ENCODE results near the gene TMEM132D. TPM values are rescaled to one million over a fixed set of nuclear protein-coding genes. Genes with fewer than 3 reads are reported as not detected.

The TMEM132D gene
- total and polyA plus RNA-seq, 4 experiments from 2014 or later, result not detected

DNA sequence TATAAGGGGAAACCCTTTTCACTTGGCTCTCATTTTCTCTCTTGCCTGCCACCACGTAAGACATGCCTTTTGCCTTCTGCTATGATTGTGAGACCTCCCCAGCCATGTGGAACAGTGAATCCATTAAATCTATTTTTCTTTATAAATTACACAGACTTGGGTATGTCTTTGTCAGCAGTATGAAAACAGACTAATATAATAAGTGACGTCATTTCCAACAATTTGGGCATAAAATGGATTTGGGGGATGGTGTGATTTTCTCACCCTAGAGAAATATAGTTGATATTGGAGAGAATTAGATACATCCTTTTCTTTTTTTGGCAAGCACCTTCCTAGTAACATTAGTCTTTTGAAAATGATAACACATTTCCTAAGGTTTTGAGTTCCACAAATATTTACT, 490.5 kb downstream of the TMEM132D start:
- POLR2A ChIA-PET (ENCODE audit: partially characterized antibody), result no interaction called here
- CTCF ChIA-PET (ENCODE audit: partially characterized antibody), result no interaction called here
- no peak overlapping the region for H3K27ac ChIP-seq (ENCODE audit: low read depth, low read length)
- Mint-ChIP-seq H3K27ac (no peak overlapping the region), H3K9me3 (peaks cover 3 to 20% (median 12%) of the 10 kb centered on the region in 8 donors), H3K4me1 (no peaks in the 10 kb centered on the region), H3K36me3 (no peaks in the 10 kb centered on the region), H3K27me3 (no peaks in the 10 kb centered on the region), H3K4me3 (no peak overlapping the region)
- no peaks in the 10 kb centered on the region for H3K9me3 ChIP-seq (ENCODE audit: control insufficient read depth in 1 of 2, low read length in 2 of 2)
- H3K4me3 ChIP-seq (ENCODE audit: low read length in 2 of 2), result no peak overlapping the region
- no peaks in the 10 kb centered on the region for H3K4me1 ChIP-seq (ENCODE audit: insufficient read depth, low read length)
- no peaks in the 10 kb centered on the region for H3K36me3 ChIP-seq (ENCODE audit: insufficient read depth, low read length)
- no peak for DNase-seq
- no peaks in the 10 kb centered on the region for H3K27me3 ChIP-seq (ENCODE audit: insufficient read depth, low read length)
- intact Hi-C loops (cut with micrococcal nuclease), result no loop called here

DNA sequence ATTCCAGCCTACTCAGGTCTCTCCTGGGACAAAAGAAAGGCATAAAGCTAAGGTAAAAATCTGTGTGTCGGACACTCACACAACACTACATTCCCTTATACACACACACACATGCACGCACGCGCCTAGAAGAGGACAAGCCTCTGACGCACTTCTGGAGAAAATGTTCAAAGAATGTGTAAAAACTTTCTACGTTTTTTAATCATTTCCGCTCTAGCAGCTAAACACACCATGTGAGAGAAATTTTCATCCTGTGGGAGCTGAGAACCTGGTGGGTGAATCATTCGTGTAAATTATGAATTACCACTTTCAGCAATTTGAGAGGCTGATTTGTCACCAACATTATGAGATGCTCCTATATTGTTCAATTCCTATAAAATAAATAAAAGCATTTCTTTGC, 494.5 kb downstream of the TMEM132D start:
- Mint-ChIP-seq H3K36me3 (no peaks in the 10 kb centered on the region), H3K4me1 (no peaks in the 10 kb centered on the region), H3K4me3 (no peak overlapping the region), H3K27me3 (no peaks in the 10 kb centered on the region), H3K27ac (no peak overlapping the region), H3K9me3 (peaks cover 2 to 12% (median 5%) of the 10 kb centered on the region in 8 donors)
- intact Hi-C loops (cut with micrococcal nuclease), result no loop called here
- ChIA-PET POLR2A (ENCODE audit: partially characterized antibody) (no interaction called here), CTCF (ENCODE audit: partially characterized antibody) (no interaction called here)
- no peaks in the 10 kb centered on the region for H3K4me1 ChIP-seq (ENCODE audit: insufficient read depth, low read length)
- no peaks in the 10 kb centered on the region for H3K9me3 ChIP-seq (ENCODE audit: control insufficient read depth in 1 of 2, low read length in 2 of 2)
- no peak for DNase-seq
- no peak overlapping the region for H3K27ac ChIP-seq (ENCODE audit: low read depth, low read length)
- no peaks in the 10 kb centered on the region for H3K36me3 ChIP-seq (ENCODE audit: insufficient read depth, low read length)
- H3K4me3 ChIP-seq (ENCODE audit: low read length in 2 of 2), result no peak overlapping the region
- H3K27me3 ChIP-seq (ENCODE audit: insufficient read depth, low read length), result no peaks in the 10 kb centered on the region

DNA sequence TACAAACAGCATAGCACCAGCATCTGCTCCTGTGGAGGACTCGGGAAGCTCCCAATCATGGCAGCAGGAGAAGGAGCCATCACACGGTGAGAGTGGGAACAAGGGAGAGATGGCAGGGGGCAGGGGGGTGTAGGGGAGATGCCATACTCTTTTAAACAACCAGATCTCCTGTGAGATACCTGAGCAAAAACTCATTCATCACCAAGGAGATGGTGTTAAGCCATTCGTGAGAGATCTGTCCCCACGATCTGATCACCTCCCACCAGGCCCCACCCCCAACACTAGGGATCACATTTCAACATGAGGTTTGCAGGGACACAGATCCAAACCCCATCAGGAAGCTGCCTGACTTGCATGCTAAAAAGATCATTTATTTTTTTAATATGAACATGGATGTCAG, 499.3 kb downstream of the TMEM132D start:
- Histone ChIP-seq H3K9me3 (ENCODE audit: control insufficient read depth in 1 of 2, low read length in 2 of 2) (no peaks in the 10 kb centered on the region), H3K27me3 (ENCODE audit: insufficient read depth, low read length) (no peaks in the 10 kb centered on the region), H3K36me3 (ENCODE audit: insufficient read depth, low read length) (no peaks in the 10 kb centered on the region), H3K4me3 (ENCODE audit: low read length in 2 of 2) (no peak overlapping the region), H3K27ac (ENCODE audit: low read depth, low read length) (no peak overlapping the region), H3K4me1 (ENCODE audit: insufficient read depth, low read length) (no peaks in the 10 kb centered on the region)
- ChIA-PET CTCF (ENCODE audit: partially characterized antibody) (no interaction called here), POLR2A (ENCODE audit: partially characterized antibody) (no interaction called here)
- intact Hi-C loops (cut with micrococcal nuclease), result no loop called here
- DNase-seq, result no peak
- H3K27ac Mint-ChIP-seq, result no peak overlapping the region
- H3K27me3 Mint-ChIP-seq, result no peaks in the 10 kb centered on the region
- H3K4me3 Mint-ChIP-seq, result no peak overlapping the region
- H3K4me1 Mint-ChIP-seq, result no peaks in the 10 kb centered on the region
- peaks cover 0 to 14% (median 4%) of the 10 kb centered on the region in 8 donors for H3K9me3 Mint-ChIP-seq
- no peaks in the 10 kb centered on the region for H3K36me3 Mint-ChIP-seq

DNA sequence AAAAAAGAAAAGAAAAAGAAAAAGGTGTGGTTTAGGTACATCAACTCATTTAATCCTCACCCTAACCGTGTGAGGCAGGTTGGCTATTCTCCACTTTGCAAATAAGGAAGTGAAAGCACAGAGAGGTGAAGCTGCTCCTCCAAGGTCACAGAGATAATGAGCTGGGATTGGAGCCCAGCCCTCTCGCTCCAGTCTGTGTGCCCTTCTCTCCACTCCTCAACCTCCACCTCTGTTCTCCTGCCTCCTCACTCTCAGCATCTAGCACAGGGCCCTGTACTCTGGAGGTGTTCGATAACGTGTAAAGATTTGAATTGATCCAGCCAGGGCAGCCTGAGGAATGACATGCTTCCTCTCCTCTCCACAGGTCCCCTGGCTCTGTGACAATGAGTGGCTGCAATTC, 502.3 kb downstream of the TMEM132D start:
- H3K36me3 Mint-ChIP-seq, result no peaks in the 10 kb centered on the region
- H3K9me3 ChIP-seq (ENCODE audit: control insufficient read depth in 1 of 2, low read length in 2 of 2), result no peaks in the 10 kb centered on the region
- peak overlapping the region in 1 of 7 donors; percentile 30 for H3K27ac Mint-ChIP-seq
- intact Hi-C loops (cut with micrococcal nuclease), result no loop called here
- DNase-seq, result no peak
- no peaks in the 10 kb centered on the region for H3K4me1 Mint-ChIP-seq
- H3K27me3 Mint-ChIP-seq, result no peaks in the 10 kb centered on the region
- H3K36me3 ChIP-seq (ENCODE audit: insufficient read depth, low read length), result no peaks in the 10 kb centered on the region
- H3K9me3 Mint-ChIP-seq, result peaks cover 2 to 16% (median 4%) of the 10 kb centered on the region in 8 donors
- H3K4me1 ChIP-seq (ENCODE audit: insufficient read depth, low read length), result no peaks in the 10 kb centered on the region
- CTCF ChIA-PET (ENCODE audit: partially characterized antibody), result no interaction called here
- H3K4me3 ChIP-seq (ENCODE audit: low read length in 2 of 2), result no peak overlapping the region
- POLR2A ChIA-PET (ENCODE audit: partially characterized antibody), result no interaction called here
- H3K27me3 ChIP-seq (ENCODE audit: insufficient read depth, low read length), result no peaks in the 10 kb centered on the region
- no peak overlapping the region for H3K4me3 Mint-ChIP-seq
- H3K27ac ChIP-seq (ENCODE audit: low read depth, low read length), result no peak overlapping the region

DNA sequence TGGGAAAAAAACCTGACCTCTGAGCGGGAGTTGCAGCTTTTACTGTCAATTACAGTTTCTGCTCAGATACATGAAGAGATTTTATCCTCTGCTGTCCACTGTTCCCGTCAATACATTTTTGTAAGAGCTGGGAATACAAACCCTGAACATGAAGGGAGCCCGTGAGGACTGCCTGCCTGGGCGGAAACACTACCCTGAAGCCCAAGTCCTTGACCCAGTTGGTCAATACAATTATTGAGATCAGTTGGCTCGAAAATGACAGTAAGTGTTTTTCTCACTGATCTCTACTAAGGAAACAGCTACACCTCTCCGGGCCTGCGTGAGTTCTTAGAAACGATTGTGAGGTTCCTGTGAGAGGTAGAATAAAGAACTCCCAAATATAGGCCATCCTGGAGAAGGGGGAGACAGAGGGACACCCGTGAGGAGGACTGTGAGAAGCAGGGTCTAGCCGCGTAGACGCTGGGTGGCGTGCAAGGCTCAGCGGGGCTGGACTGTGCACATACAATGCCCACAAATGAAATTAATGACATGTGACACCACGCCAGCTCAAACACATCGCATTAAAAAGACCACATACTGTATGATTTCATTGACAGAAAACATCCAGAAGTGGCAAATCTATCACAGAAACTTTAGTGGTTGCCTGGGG, 509.5 kb downstream of the TMEM132D start:
- Mint-ChIP-seq H3K27me3 (no peaks in the 10 kb centered on the region), H3K4me3 (no peak overlapping the region), H3K4me1 (no peaks in the 10 kb centered on the region), H3K36me3 (no peaks in the 10 kb centered on the region), H3K9me3 (peaks cover 0 to 6% (median 3%) of the 10 kb centered on the region in 8 donors), H3K27ac (no peak overlapping the region)
- no peak for DNase-seq
- ChIA-PET CTCF (ENCODE audit: partially characterized antibody) (no interaction called here), POLR2A (ENCODE audit: partially characterized antibody) (no interaction called here)
- Histone ChIP-seq H3K9me3 (ENCODE audit: control insufficient read depth in 1 of 2, low read length in 2 of 2) (no peaks in the 10 kb centered on the region), H3K4me3 (ENCODE audit: low read length in 2 of 2) (no peak overlapping the region), H3K36me3 (ENCODE audit: insufficient read depth, low read length) (no peaks in the 10 kb centered on the region), H3K4me1 (ENCODE audit: insufficient read depth, low read length) (no peaks in the 10 kb centered on the region), H3K27ac (ENCODE audit: low read depth, low read length) (no peak overlapping the region), H3K27me3 (ENCODE audit: insufficient read depth, low read length) (no peaks in the 10 kb centered on the region)
- intact Hi-C loops (cut with micrococcal nuclease), result no loop called here

DNA sequence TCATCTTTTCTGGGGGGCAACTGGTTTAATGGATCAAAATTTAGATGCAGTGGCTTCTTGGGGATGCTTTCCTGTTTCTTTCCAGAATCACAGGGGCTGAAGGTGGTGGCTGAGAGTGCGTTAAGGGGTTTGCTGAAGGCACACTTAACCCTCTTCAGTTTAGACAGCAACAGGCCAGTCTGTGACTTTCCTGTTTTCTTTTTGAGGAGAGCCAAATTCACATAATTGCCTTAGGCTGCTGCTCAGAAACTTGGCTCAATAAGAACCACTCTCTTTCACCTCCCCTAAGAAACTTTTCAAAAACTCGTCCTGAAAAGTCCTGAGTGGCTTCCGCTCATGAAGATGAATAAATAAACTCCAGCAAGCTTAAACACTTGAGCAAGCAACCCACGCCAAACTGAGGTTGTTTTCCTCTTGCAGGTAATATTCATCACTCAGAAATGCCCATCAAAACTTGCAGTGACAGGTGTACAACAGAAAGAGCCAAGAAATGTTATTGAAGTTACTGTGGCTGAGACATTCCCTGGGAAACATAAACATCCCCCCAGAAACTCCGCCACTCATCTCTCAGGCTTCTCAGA, 510.4 kb downstream of the TMEM132D start:
- Histone ChIP-seq H3K4me3 (ENCODE audit: low read length in 2 of 2) (no peak overlapping the region), H3K27ac (ENCODE audit: low read depth, low read length) (no peak overlapping the region), H3K27me3 (ENCODE audit: insufficient read depth, low read length) (no peaks in the 10 kb centered on the region), H3K4me1 (ENCODE audit: insufficient read depth, low read length) (no peaks in the 10 kb centered on the region), H3K9me3 (ENCODE audit: control insufficient read depth in 1 of 2, low read length in 2 of 2) (no peaks in the 10 kb centered on the region), H3K36me3 (ENCODE audit: insufficient read depth, low read length) (no peaks in the 10 kb centered on the region)
- H3K9me3 Mint-ChIP-seq, result peaks cover 0 to 6% (median 2%) of the 10 kb centered on the region in 8 donors
- no peak overlapping the region for H3K4me3 Mint-ChIP-seq
- CTCF ChIA-PET (ENCODE audit: partially characterized antibody), result no interaction called here
- no peaks in the 10 kb centered on the region for H3K36me3 Mint-ChIP-seq
- DNase-seq, result no peak
- no peaks in the 10 kb centered on the region for H3K4me1 Mint-ChIP-seq
- POLR2A ChIA-PET (ENCODE audit: partially characterized antibody), result no interaction called here
- no peak overlapping the region for H3K27ac Mint-ChIP-seq
- intact Hi-C loops (cut with micrococcal nuclease), result no loop called here
- H3K27me3 Mint-ChIP-seq, result no peaks in the 10 kb centered on the region

DNA sequence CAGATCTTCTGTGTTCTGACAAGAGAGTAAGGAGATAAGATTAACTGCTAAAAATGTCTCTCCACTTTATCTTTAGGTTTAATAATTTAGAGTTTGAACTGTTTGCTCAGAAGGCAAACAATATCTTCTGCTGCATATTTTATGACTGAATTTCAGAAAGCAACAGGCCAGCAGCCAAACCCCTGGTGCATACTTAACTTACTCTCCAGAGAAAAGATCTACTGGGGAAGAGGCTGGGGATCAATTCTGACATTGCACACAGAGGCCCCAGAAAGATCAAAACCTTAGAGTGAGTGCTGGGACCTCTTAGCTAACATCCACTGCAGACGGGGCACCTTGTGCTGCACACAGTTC, 518.2 kb downstream of the TMEM132D start:
- Mint-ChIP-seq H3K36me3 (no peaks in the 10 kb centered on the region), H3K4me3 (no peak overlapping the region), H3K4me1 (no peaks in the 10 kb centered on the region), H3K27me3 (no peaks in the 10 kb centered on the region), H3K9me3 (peaks cover 0 to 7% (median 3%) of the 10 kb centered on the region in 8 donors), H3K27ac (no peak overlapping the region)
- ChIA-PET CTCF (ENCODE audit: partially characterized antibody) (no interaction called here), POLR2A (ENCODE audit: partially characterized antibody) (no interaction called here)
- no peaks in the 10 kb centered on the region for H3K4me1 ChIP-seq (ENCODE audit: insufficient read depth, low read length)
- DNase-seq, result no peak
- no peaks in the 10 kb centered on the region for H3K9me3 ChIP-seq (ENCODE audit: control insufficient read depth in 1 of 2, low read length in 2 of 2)
- no peaks in the 10 kb centered on the region for H3K36me3 ChIP-seq (ENCODE audit: insufficient read depth, low read length)
- H3K27ac ChIP-seq (ENCODE audit: low read depth, low read length), result no peak overlapping the region
- intact Hi-C loops (cut with micrococcal nuclease), result no loop called here
- H3K4me3 ChIP-seq (ENCODE audit: low read length in 2 of 2), result no peak overlapping the region
- H3K27me3 ChIP-seq (ENCODE audit: insufficient read depth, low read length), result no peaks in the 10 kb centered on the region

DNA sequence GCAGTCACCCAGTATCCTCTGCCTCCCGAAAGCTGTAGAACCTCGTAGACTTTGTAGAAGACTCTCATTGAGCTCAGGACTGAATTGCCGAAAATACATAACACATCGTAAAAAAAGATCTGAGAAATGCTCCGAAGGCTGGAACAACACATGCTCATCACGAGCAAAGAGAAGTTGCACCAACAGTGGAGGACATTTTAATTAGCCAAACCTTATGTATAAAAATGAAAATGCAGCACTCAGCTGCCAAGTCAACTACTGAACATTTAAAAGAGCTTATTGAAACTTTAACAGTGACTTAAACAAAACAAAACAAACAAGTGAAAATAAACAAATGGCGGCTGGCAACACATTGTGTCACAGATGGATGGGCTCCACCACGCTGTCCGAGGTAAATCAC, 519.9 kb downstream of the TMEM132D start:
- no peak for DNase-seq
- CTCF ChIA-PET (ENCODE audit: partially characterized antibody), result no interaction called here
- Mint-ChIP-seq H3K27ac (no peak overlapping the region), H3K4me3 (no peak overlapping the region), H3K36me3 (no peaks in the 10 kb centered on the region), H3K9me3 (peaks cover 0 to 11% (median 4%) of the 10 kb centered on the region in 8 donors), H3K4me1 (no peaks in the 10 kb centered on the region), H3K27me3 (no peaks in the 10 kb centered on the region)
- H3K9me3 ChIP-seq (ENCODE audit: control insufficient read depth in 1 of 2, low read length in 2 of 2), result no peaks in the 10 kb centered on the region
- POLR2A ChIA-PET (ENCODE audit: partially characterized antibody), result no interaction called here
- H3K27me3 ChIP-seq (ENCODE audit: insufficient read depth, low read length), result no peaks in the 10 kb centered on the region
- H3K27ac ChIP-seq (ENCODE audit: low read depth, low read length), result no peak overlapping the region
- no peaks in the 10 kb centered on the region for H3K4me1 ChIP-seq (ENCODE audit: insufficient read depth, low read length)
- H3K36me3 ChIP-seq (ENCODE audit: insufficient read depth, low read length), result no peaks in the 10 kb centered on the region
- intact Hi-C loops (cut with micrococcal nuclease), result no loop called here
- no peak overlapping the region for H3K4me3 ChIP-seq (ENCODE audit: low read length in 2 of 2)

Data from CD4-positive, alpha-beta memory T cell (primary cell).